Activated CD8-positive, alpha-beta memory T cell treated with anti-CD3 and anti-CD28 coated beads for 1 hour (primary cell): Measurements from ENCODE around the gene DDHD1.
"Not testable (repeated sequence)": the region's sequence is repeated elsewhere in the genome, so short reads cannot be mapped to it uniquely, and the experiment has no call there.

Experiments used
- DNase-seq, 2 donors: peaks; one replicate each; pipeline ENCODE4 v3.0.0-alpha.2; 2020; ENCODE audit warnings: low read depth in 1 of 2; ENCODE audit errors: extremely low read depth in 1 of 2

The DDHD1 gene

DNA sequence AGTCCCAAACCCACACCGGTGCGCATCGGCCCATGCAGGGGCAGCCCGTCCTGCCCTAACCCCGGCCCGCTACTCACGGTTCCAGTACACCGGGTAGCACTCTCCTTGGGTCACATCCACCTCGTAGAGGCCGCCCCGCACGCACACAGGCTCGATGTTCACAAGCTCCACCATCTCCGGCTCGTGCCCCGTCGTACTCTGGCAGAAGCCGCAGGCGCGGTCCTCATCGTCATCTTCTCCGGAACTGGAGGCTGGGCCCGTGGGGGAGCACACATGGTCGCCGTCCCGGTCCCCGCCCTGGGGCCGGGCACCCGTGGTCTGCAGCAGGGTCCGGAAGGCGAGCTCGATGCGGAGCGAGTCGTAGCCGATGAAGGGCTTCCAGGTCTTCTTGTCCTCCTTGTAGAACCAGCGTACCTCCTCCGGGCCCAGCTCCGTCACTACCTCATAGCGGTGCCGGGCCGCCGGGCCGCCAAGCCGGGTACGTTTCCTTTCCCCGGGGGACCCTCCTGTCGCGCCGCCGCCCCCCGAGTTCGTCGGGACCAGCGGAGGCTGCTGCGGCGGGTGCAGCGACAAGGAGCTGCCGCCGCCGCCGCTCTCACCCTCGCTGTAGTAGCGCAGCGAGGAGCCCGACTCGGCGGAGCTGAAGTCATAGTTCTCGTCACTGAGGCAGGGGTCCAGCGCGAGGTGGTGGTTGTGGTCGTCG lies 788 bp downstream of the DDHD1 start:
- DNase-seq: peak; percentile 26 to 48

DNA sequence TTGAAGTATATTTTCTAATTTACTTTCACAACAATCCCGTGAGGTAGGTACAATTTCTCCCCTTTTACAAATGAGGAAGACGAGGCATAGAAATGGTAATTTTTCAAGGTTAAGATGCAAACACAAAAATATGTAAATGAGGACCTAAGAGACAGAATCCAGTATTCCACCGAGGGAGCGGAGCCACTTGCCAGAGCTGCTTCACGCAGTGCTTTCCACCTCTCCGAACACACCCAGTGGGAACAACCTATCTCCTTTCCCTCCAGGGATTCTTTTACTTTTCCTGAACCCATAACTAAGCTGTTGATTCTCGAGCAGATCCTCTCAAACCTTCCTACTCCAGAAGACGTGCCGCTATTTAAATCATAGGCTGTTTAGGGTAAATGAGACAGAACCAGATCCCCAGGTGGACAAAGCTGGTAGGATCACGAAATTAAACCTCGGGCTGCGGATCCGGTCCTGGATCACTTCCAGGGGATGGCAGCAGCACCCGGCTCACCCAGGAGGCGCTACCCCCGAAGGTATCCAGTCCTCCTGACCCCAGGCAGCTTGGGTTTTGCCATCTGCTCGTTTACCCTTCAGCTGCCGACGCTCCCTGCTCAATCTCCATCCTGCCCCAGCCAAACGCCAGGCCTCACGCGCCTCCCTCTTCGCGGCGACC lies 1.5 kb downstream of the DDHD1 start:
- peak; percentile 3 to 5 for DNase-seq

DNA sequence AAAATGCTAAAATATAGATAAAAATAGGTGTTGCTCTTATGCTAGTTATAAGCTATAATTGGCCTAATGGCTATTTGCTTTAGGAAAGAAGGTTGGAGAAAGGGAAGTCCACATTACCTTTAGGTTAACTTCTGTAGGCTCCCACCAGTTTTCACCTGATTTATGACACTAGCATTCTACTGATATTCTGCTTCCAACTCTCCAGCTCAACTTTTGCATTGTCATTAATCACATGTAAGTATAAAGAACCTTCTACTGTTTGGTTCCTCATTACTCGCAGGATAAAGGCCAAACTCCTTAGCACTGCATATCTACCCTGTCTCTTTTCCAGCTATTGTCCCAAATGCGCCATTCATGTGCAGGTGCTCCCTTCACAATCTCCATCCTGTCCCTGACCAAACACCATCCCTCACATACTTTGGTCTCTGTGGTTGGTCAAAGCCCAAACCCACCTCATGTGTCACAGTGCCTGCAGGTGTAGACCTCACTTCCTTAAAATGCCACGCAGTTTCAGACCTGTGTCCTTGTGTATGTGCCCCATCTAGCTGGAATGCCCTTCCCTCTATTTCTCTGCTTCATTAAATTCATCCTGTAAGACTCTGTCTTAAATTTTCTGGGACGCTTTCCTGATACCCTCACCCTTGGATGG lies 3.3 kb downstream of the DDHD1 start:
- no peak for DNase-seq

DNA sequence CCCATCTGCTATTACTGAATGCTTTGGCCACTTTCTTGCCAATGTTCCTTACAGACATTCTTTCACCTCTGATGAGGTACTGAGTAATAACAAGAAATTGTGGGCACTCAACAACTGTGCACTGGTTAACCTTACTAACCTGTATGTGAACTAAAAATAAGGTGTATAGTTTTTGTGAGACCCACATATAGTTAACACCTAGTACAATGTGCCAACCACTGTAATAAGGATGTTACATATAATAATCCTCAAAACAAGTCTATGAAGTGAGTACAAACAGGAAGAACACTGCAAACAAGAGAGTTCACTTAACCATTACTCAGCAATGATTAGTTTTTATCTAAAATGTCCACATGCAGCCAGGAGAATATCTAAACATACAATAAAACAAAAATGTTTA lies 4.5 kb downstream of the DDHD1 start:
- DNase-seq: no peak

GRCh38 chr14:53147893-53148292 lies 5.2 kb downstream of the DDHD1 start:
- no peak for DNase-seq

GRCh38 chr14:53147208-53147607 lies 5.9 kb downstream of the DDHD1 start:
- DNase-seq: no peak

DNA sequence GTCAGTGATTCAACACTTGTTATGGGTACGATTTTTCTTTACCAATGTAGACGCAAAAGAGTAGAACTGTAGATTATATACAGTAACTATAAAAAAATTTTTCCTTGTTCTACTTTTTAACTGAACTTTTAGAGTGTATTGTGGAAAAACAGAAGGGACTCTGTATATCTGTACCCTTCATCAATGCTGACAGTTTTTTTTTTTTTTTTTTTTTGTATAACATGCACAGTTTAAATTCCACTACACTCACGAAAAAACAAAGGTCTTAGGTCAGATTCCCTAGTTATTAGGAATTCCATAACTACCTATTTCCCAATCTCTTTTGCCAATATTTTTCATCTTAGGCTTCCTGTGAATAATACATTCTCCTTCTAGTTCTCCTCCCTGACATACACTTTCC lies 6.4 kb downstream of the DDHD1 start:
- DNase-seq: no peak

DNA sequence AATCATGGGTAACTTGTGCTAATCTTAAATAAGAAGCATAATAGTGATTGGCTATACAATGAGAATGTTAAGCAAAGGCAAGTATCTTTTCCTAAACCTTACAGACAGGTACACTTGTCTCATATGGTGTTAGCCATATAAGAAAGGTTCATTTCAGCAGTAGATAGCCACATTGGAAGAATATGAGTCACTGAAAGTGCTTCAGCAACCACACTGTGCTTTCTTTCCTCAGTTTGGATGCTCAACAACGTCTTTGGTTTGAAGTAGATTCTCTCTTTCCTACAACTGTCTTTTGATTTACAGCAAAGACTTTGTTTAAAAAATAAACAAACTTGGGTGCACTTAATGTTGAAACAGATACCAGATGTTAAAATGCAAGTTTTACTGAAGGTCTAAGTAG lies 8.9 kb downstream of the DDHD1 start:
- no peak for DNase-seq

DNA sequence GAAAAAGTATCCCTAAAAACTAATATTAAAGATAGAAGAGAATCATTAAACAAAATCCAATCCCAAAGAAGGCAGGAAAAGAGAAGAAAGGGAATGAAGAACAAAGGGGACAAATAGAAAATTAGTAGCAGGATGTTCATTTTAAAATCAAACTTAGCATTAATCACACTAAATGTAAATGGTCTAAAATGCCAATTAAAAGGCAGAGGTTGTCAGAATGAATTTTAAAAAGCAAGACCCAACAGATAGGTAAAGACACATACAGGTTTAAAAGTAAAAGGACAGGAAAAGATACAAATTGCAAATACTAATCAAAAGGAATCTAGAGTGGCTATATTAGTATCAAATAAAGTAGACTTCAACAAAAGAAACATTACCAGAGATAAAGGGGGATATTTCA lies 12.5 kb downstream of the DDHD1 start:
- DNase-seq: no peak

DNA sequence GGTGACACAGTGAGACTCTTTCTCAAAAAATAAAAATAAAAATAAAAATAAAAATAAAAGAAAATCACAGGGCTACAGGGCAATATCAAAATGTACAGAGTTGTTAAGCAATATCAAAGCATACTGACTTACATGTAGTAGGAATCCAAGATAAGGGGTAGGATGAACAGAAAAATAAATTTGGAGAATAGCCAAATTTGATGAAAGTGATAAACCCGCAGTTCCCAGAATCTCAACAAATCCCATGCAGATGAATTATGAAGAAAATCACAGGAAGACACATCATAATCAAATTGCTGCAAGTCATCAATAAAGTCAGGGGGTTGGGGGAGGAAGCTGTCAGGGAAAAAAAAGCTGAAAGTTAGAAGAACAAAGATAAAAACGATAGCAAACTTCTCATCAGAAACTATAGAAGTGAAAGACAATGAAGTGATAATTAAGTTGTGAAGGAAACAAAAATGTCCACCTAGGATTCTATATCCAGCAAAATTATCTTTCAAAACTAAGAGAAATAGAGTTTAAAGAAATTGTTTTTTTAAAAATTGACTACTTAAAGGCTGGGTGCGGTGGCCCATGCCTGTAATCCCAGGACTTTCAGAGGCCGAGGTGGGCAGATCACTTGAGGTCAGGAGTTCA lies 15.4 kb downstream of the DDHD1 start:
- no peak for DNase-seq

DNA sequence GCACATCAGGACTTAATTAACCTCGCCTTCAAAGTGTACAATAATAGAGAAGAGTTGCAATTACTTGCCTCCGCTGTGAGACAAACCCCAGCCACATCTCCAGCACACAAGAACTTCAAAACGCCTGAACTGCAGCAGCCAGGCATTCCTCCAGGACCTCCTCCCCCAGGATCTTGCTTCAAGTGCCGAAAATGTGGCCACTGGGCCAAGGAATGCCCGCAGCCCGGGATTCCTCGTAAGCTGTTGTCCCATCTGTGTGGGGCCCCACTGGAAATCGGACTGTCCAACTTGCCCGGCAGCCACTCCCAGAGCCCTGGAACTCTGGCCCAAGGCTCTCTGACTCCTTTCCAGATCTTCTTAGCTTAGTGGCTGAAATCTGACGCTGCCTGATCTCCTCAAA lies 22.6 kb downstream of the DDHD1 start:
- DNase-seq: not testable (repeated sequence)

DNA sequence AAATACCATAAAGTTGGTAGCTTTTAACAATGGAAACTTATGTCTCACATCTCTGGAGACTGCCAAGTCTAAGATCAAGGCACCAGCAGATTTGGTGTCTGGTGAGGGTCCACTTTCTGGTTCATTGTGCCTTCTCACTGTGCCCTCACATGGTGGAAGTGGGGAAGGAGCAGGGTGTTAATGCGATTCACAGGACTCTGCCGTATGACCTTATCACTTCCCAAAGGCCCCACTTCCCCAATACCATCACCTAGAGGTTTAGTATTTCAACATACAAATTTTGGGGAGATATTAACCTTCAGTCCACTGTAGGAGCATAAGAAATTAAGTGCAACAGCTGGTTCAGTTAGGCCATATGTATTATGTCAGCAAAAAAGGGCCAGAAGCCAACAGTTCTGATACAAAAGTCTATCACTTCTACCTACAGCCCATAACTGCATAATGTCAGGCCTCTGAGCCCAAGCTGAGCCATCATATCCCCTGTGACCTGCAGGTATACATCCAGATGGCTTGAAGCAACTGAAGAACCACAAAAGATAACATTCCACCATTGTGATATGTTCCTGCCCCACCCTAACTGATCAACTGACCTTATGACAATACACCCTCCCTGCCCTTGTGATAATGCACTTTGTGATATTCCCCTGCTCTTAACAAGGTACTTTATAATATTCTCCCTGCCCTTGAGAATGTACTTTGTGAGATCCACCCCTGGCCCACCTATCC lies 24.7 kb downstream of the DDHD1 start:
- no peak for DNase-seq

GRCh38 chr14:53127832-53128231 lies 25.3 kb downstream of the DDHD1 start:
- DNase-seq: no peak

DNA sequence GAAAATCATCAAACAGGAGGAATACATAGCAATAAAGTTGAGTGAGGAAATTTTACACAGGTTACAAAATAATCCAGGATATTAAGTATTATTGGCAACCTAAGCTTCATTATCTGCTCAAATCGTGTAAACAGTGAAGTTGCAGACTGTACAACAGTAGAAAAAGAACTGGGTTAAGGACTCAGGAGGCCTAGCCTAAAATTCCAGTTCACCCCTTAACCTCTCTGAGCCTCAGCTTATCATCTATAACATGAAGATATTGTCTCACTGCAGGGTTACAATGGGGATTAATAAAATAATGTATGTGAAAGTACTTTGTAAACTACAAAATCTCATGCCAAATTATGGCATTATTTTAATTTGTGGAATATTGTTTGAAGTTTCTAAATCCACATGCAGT lies 26.0 kb downstream of the DDHD1 start:
- DNase-seq: no peak

GRCh38 chr14:53126731-53127130 lies 26.4 kb downstream of the DDHD1 start:
- DNase-seq: no peak

DNA sequence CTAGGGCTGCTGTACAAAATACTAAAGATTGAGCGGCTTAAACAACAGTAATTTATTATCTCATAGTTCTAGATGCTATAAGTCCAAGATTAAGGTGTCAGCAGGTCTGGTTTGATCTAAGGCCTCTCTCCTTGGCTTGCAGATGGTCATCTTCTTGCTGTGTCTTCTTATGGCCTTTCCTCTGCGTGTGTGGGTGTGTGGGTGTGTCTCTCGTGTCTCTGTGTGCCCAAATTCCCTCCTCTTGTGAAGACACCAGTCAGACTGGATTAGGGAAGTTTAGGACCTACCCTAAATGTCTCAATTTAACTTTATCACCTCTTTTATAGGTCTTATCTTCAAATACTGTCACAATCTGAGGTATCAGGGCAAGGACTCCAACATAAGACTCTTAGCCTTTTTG lies 28.3 kb downstream of the DDHD1 start:
- DNase-seq: no peak

- not testable (repeated sequence) for DNase-seq
Measured at GRCh38 chr14:53121419-53121818, 31.7 kb downstream of the DDHD1 start.

GRCh38 chr14:53117479-53117878 lies 35.6 kb downstream of the DDHD1 start:
- DNase-seq: not testable (repeated sequence)

GRCh38 chr14:53113989-53114388 lies 39.1 kb downstream of the DDHD1 start:
- no peak for DNase-seq

GRCh38 chr14:53110096-53110495 lies 43.0 kb downstream of the DDHD1 start:
- DNase-seq: no peak
